Astrocyte (in vitro differentiated cells and primary cell): ENCODE measurements around the gene TMEM220.

ENCODE experiments used
- CTCF ChIP-seq: IDR thresholded peaks from 2 replicates; pipeline ENCODE4 v1.5.1; 2011; ENCODE audit warnings: low read depth, mild to moderate bottlenecking, inconsistent platforms, low read length, moderate library complexity; ENCODE audit not compliant: insufficient read depth
- EZH2 ChIP-seq: IDR thresholded peaks from 2 replicates; pipeline ENCODE4 v1.6.1; 2012; ENCODE audit warnings: mild to moderate bottlenecking, low read length, inconsistent platforms; ENCODE audit not compliant: insufficient read depth

- TF ChIP-seq CTCF (no peak), EZH2 (no peak)
These were observed 27.2 kb downstream of the TMEM220 start for GRCh38 chr17:10702574-10702973.
